ENCODE measurements around the gene ST7.
"Not testable (repeated sequence)": the region's sequence is repeated elsewhere in the genome, so short reads cannot be mapped to it uniquely, and the experiment has no call there.

The ST7 gene

GRCh38 chr7:116929914-116930913 is 23.1 kb upstream of the ST7 start:
- no peak overlapping the region for H3K27ac ChIP-seq (ENCODE audit: insufficient read depth, low read length, poor library complexity, severe bottlenecking)
- no peaks in the 10 kb centered on the region for H3K9me3 ChIP-seq (ENCODE audit: control insufficient read depth, low read length)
- no peak overlapping the region for H3K4me3 ChIP-seq (ENCODE audit: insufficient read depth, low read depth, low read length, poor library complexity, severe bottlenecking)
- no peaks in the 10 kb centered on the region for H3K4me1 ChIP-seq (ENCODE audit: control insufficient read depth, insufficient read depth, low read length, poor library complexity, severe bottlenecking)
- DNase-seq: peak; percentile 46 to 65 (median 51)
- H3K27me3 ChIP-seq (replicated peaks; ENCODE audit: control insufficient read depth, insufficient read depth, low read length, poor library complexity, severe bottlenecking): no peaks in the 10 kb centered on the region
- no peaks in the 10 kb centered on the region for H3K36me3 ChIP-seq (ENCODE audit: control insufficient read depth, insufficient read depth, low read length)

DNA sequence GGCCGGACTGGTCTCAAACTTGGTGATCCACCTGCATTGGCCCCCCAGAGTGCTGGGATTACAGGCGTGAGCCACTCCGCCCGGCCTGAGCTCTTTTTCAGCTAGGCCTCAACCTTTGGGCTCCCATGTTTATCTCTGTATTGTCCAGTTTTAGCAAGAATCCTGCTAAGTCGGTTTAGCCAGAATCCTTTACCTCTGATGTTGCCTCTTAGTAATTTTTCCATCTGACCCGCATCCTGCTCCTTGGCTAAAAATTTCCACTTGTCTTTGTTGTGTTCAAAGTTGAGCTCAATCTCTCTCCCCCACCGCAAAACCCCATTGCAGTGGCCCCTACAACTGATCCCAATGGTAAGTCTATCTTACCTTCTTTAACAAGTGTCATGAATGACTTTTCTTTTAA is 20.7 kb upstream of the ST7 start:
- H3K4me3 ChIP-seq (ENCODE audit: insufficient read depth, low read depth, low read length, poor library complexity, severe bottlenecking): no peak overlapping the region
- H3K4me1 ChIP-seq (ENCODE audit: control insufficient read depth, insufficient read depth, low read length, poor library complexity, severe bottlenecking): no peaks in the 10 kb centered on the region
- H3K27me3 ChIP-seq (replicated peaks; ENCODE audit: control insufficient read depth, insufficient read depth, low read length, poor library complexity, severe bottlenecking): no peaks in the 10 kb centered on the region
- no peaks in the 10 kb centered on the region for H3K9me3 ChIP-seq (ENCODE audit: control insufficient read depth, low read length)
- H3K27ac ChIP-seq (ENCODE audit: insufficient read depth, low read length, poor library complexity, severe bottlenecking): no peak overlapping the region
- no peaks in the 10 kb centered on the region for H3K36me3 ChIP-seq (ENCODE audit: control insufficient read depth, insufficient read depth, low read length)
- DNase-seq: no peak

GRCh38 chr7:116933465-116933864 is 19.8 kb upstream of the ST7 start:
- Histone ChIP-seq H3K9me3 (ENCODE audit: control insufficient read depth, low read length) (no peaks in the 10 kb centered on the region), H3K4me3 (ENCODE audit: insufficient read depth, low read depth, low read length, poor library complexity, severe bottlenecking) (no peak overlapping the region), H3K27ac (ENCODE audit: insufficient read depth, low read length, poor library complexity, severe bottlenecking) (no peak overlapping the region), H3K36me3 (ENCODE audit: control insufficient read depth, insufficient read depth, low read length) (no peaks in the 10 kb centered on the region), H3K4me1 (ENCODE audit: control insufficient read depth, insufficient read depth, low read length, poor library complexity, severe bottlenecking) (no peaks in the 10 kb centered on the region), H3K27me3 (replicated peaks; ENCODE audit: control insufficient read depth, insufficient read depth, low read length, poor library complexity, severe bottlenecking) (no peaks in the 10 kb centered on the region)
- no peak for DNase-seq

DNA sequence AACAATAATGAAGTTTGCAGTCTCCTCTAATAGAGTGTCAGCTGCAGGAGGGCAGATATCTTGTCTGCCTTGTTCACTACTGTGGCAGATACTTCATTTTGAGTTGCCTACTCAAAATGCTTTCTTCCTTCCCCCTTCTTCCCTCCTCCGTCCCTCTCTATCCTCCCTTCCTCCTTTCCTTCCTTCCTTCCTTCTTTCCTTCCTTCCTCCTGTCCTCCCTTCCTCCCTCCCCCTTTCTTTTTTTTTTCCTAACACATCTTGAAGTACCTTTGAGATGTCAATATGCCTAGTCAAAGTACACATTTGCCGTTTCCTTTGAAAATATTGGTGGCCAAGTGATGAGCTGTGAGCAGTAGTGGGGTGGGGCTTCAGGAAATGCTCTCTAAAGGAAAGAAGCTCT is 18.7 kb upstream of the ST7 start:
- Histone ChIP-seq H3K36me3 (ENCODE audit: control insufficient read depth, insufficient read depth, low read length) (no peaks in the 10 kb centered on the region), H3K4me3 (ENCODE audit: insufficient read depth, low read depth, low read length, poor library complexity, severe bottlenecking) (no peak overlapping the region), H3K9me3 (ENCODE audit: control insufficient read depth, low read length) (no peaks in the 10 kb centered on the region), H3K27me3 (replicated peaks; ENCODE audit: control insufficient read depth, insufficient read depth, low read length, poor library complexity, severe bottlenecking) (no peaks in the 10 kb centered on the region), H3K27ac (ENCODE audit: insufficient read depth, low read length, poor library complexity, severe bottlenecking) (no peak overlapping the region), H3K4me1 (ENCODE audit: control insufficient read depth, insufficient read depth, low read length, poor library complexity, severe bottlenecking) (no peaks in the 10 kb centered on the region)
- no peak for DNase-seq

DNA sequence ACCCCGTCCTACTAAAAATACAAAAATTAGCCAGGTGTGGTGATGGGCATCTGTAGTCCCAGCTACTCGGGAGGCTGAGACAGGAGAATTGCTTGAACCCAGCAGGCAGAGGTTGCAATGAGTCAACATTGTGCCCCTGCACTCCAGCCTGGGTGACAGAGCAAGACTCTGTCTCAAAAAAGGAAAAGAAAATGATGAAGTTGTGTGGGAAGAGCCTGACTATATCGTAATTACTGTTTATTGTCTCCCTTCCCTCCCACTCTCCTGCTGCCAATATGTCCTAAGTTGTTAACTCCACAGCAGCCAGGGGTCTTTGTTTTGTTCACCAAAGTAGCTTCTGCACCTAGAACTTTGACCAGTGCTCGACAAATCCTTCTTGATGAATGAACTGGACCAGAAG is 16.5 kb upstream of the ST7 start:
- H3K4me3 ChIP-seq (ENCODE audit: insufficient read depth, low read depth, low read length, poor library complexity, severe bottlenecking); H3K9me3 ChIP-seq (ENCODE audit: control insufficient read depth, low read length); DNase-seq; H3K27ac ChIP-seq (ENCODE audit: insufficient read depth, low read length, poor library complexity, severe bottlenecking); H3K27me3 ChIP-seq (replicated peaks; ENCODE audit: control insufficient read depth, insufficient read depth, low read length, poor library complexity, severe bottlenecking); H3K4me1 ChIP-seq (ENCODE audit: control insufficient read depth, insufficient read depth, low read length, poor library complexity, severe bottlenecking); H3K36me3 ChIP-seq (ENCODE audit: control insufficient read depth, insufficient read depth, low read length): not testable (repeated sequence)

DNA sequence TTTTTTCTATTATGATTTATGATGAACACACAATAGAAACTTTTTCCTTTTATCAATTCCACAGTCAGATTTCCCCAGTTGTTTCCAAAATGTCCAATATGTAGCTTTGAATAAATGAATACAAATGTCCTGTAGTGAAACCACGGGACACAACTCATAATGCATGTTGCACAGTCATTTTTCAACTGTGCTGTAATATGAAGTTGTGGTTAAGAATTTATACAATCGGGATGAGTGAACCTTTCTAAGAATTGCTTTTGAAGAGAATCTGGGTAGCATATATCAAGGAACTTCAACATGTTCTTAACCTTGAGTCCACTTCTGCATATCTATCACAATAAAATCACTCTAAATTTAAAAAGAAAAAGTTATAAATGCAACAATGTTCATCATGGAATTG is 14.6 kb upstream of the ST7 start:
- no peak overlapping the region for H3K27ac ChIP-seq (ENCODE audit: insufficient read depth, low read length, poor library complexity, severe bottlenecking)
- no peaks in the 10 kb centered on the region for H3K36me3 ChIP-seq (ENCODE audit: control insufficient read depth, insufficient read depth, low read length)
- H3K4me3 ChIP-seq (ENCODE audit: insufficient read depth, low read depth, low read length, poor library complexity, severe bottlenecking): no peak overlapping the region
- H3K4me1 ChIP-seq (ENCODE audit: control insufficient read depth, insufficient read depth, low read length, poor library complexity, severe bottlenecking): no peaks in the 10 kb centered on the region
- no peaks in the 10 kb centered on the region for H3K27me3 ChIP-seq (replicated peaks; ENCODE audit: control insufficient read depth, insufficient read depth, low read length, poor library complexity, severe bottlenecking)
- H3K9me3 ChIP-seq (ENCODE audit: control insufficient read depth, low read length): no peaks in the 10 kb centered on the region
- DNase-seq: no peak

GRCh38 chr7:116940689-116941370 is 12.5 kb upstream of the ST7 start:
- Histone ChIP-seq H3K27ac (ENCODE audit: insufficient read depth, low read length, poor library complexity, severe bottlenecking) (no peak overlapping the region), H3K4me1 (ENCODE audit: control insufficient read depth, insufficient read depth, low read length, poor library complexity, severe bottlenecking) (no peaks in the 10 kb centered on the region), H3K9me3 (ENCODE audit: control insufficient read depth, low read length) (no peaks in the 10 kb centered on the region), H3K27me3 (replicated peaks; ENCODE audit: control insufficient read depth, insufficient read depth, low read length, poor library complexity, severe bottlenecking) (no peaks in the 10 kb centered on the region), H3K4me3 (ENCODE audit: insufficient read depth, low read depth, low read length, poor library complexity, severe bottlenecking) (no peak overlapping the region), H3K36me3 (ENCODE audit: control insufficient read depth, insufficient read depth, low read length) (no peaks in the 10 kb centered on the region)
- DNase-seq: no peak

DNA sequence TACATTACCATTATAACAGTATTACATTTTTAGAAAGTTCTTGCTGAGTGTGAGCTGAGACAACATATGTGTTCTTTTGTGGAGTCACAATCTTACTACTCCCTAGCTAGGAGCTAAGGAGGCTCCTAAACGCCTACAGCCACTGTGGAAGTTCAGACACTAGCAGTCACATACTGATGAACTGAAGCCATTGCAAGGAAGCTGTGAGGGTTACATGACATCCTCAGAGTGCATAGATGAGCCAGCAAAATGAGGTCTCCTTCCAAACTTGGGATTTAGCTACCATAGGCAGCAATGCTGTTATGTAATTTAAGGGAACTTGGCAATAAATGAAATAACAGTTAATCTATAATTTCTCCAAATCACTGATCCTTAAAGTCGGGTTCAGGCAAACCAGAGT is 10.8 kb upstream of the ST7 start:
- H3K9me3 ChIP-seq (ENCODE audit: control insufficient read depth, low read length): no peaks in the 10 kb centered on the region
- DNase-seq: no peak
- no peak overlapping the region for H3K27ac ChIP-seq (ENCODE audit: insufficient read depth, low read length, poor library complexity, severe bottlenecking)
- H3K4me1 ChIP-seq (ENCODE audit: control insufficient read depth, insufficient read depth, low read length, poor library complexity, severe bottlenecking): no peaks in the 10 kb centered on the region
- H3K36me3 ChIP-seq (ENCODE audit: control insufficient read depth, insufficient read depth, low read length): no peaks in the 10 kb centered on the region
- no peak overlapping the region for H3K4me3 ChIP-seq (ENCODE audit: insufficient read depth, low read depth, low read length, poor library complexity, severe bottlenecking)
- no peaks in the 10 kb centered on the region for H3K27me3 ChIP-seq (replicated peaks; ENCODE audit: control insufficient read depth, insufficient read depth, low read length, poor library complexity, severe bottlenecking)

DNA sequence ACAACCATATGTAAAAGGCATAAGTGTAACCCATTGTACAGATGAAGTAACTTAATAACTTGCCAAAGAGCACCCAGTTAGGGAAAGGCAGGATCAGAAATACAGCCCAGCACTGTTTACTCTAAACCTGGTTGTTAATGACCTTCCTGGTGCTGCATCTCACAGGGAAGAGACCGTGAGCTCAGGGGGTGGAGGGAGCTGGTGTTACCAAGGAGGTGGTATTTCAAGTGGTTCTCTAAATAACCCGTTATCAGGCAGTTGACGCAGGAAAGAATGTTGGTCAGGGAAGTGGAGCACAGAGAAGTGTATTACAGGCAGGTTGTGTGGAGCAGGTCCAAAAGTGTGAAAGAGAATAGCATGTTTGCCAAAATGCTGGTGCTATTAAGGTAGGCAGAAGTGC is 4.4 kb upstream of the ST7 start:
- H3K4me3 ChIP-seq (ENCODE audit: insufficient read depth, low read depth, low read length, poor library complexity, severe bottlenecking): no peak overlapping the region
- H3K27ac ChIP-seq (ENCODE audit: insufficient read depth, low read length, poor library complexity, severe bottlenecking): no peak overlapping the region
- H3K27me3 ChIP-seq (replicated peaks; ENCODE audit: control insufficient read depth, insufficient read depth, low read length, poor library complexity, severe bottlenecking): no peaks in the 10 kb centered on the region
- no peaks in the 10 kb centered on the region for H3K4me1 ChIP-seq (ENCODE audit: control insufficient read depth, insufficient read depth, low read length, poor library complexity, severe bottlenecking)
- H3K36me3 ChIP-seq (ENCODE audit: control insufficient read depth, insufficient read depth, low read length): no peaks in the 10 kb centered on the region
- DNase-seq: no peak
- no peaks in the 10 kb centered on the region for H3K9me3 ChIP-seq (ENCODE audit: control insufficient read depth, low read length)
